Measurements from ENCODE around the gene ANO9.

DNA sequence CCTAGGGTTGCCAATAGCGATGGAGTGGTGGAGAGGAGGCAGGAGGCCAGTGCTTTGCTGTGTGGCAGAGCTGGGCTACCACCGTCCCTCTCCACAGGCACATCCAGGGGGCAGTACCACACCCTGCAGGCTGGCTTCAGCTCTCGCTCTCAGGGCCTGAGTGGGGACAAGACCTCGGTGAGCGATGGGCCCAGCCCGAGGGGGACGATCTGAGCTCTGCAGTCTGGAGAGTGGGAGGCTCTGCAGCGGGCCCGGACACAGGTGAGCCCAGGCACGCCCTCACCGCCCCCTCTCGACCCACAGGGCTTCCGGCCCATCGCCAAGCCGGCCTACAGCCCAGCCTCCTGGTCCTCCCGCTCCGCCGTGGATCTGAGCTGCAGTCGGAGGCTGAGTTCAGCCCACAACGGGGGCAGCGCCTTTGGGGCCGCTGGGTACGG is 45.3 kb downstream of the ANO9 start:
- TF ChIP-seq, protein P1, sequence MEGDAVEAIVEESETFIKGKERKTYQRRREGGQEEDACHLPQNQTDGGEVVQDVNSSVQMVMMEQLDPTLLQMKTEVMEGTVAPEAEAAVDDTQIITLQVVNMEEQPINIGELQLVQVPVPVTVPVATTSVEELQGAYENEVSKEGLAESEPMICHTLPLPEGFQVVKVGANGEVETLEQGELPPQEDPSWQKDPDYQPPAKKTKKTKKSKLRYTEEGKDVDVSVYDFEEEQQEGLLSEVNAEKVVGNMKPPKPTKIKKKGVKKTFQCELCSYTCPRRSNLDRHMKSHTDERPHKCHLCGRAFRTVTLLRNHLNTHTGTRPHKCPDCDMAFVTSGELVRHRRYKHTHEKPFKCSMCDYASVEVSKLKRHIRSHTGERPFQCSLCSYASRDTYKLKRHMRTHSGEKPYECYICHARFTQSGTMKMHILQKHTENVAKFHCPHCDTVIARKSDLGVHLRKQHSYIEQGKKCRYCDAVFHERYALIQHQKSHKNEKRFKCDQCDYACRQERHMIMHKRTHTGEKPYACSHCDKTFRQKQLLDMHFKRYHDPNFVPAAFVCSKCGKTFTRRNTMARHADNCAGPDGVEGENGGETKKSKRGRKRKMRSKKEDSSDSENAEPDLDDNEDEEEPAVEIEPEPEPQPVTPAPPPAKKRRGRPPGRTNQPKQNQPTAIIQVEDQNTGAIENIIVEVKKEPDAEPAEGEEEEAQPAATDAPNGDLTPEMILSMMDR (IDR thresholded peaks at IDR 0.05), result peak in 4 of 12 donors; percentile 19 to 33 (median 21)
- TF ChIP-seq POLR2A (IDR thresholded peaks at IDR 0.05), result no peak

All from heart left ventricle (tissue), 13 donors.